Measurements from ENCODE around the gene GLYR1. TPM values are rescaled to one million over a fixed set of nuclear protein-coding genes. Genes with fewer than 3 reads are reported as not detected.

GLYR1 gene
- total RNA-seq, 2 donors from 2014 or later, result 99.3 to 108 TPM

DNA sequence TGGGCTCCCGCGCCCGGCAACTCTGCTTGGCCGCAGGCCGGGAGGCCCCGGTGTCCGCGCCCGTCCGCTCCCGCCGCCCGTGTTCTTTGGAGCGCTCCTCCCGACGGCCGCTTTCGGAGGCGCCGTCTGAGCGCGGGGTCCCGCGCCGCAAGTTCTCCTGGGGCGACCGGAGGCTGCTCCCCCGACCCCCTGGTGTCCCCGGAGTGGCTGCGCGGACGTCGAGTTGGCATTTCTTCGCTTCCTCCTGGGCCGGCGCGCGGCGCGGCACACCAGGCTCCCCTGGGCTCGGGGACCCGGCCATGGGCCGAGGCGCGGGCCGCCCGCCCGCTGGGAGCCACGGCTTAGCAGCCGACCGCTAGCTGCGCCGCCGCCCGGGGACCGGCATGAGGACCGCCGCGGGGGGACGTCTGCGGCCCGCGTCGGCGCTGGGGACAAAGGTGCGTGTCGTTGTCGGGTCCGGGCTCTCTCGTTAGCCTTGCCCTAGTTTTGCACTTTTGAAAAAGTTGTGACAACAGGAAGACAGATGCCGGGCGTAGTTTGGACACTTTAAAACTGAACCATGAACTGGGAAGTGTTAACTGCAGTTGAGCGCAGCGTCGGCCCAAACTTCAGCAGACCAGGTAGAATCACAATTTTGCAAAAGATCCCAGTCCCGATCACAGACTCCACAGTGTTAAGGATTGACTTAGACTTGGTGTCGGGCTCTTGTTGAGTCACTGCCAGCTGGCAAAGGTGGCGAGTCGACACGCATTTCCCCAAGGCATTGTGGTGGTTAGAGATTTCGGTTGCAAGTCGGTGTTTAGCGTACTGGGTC, 893 bp upstream of the GLYR1 start:
- Mint-ChIP-seq H3K27ac (peak overlapping the region; percentile 91), H3K9me3 (no peaks in the 10 kb centered on the region), H3K27me3 (ENCODE audit: insufficient read depth) (no peaks in the 10 kb centered on the region), H3K4me1 (peaks cover 36% of the 10 kb centered on the region), H3K36me3 (ENCODE audit: low read depth) (peaks cover 25% of the 10 kb centered on the region), H3K4me3 (peak overlapping the region; percentile 76)
- Histone ChIP-seq H3K9ac (ENCODE audit: extremely low read depth, low read length, poor library complexity, severe bottlenecking) (peak overlapping the region; percentile 91), H3K27me3 (ENCODE audit: control insufficient read depth, insufficient read depth, low read length, poor library complexity, severe bottlenecking) (no peaks in the 10 kb centered on the region), H3K4me3 (ENCODE audit: low read length) (peak overlapping the region; percentile 89), H3K27ac (ENCODE audit: low read depth, low read length) (peak overlapping the region; percentile 74), H3K4me1 (ENCODE audit: control insufficient read depth, insufficient read depth, low read length) (peaks cover 4% of the 10 kb centered on the region), H3K36me3 (ENCODE audit: control insufficient read depth, insufficient read depth, low read length) (peaks cover 29% of the 10 kb centered on the region), H3K9me3 (ENCODE audit: control insufficient read depth, low read length) (no peaks in the 10 kb centered on the region)
- 0% methylated on average over 50 to 83 of the region's 83 CpGs for WGBS, 2 experiments (ENCODE audit: insufficient coverage in 1 of 2, insufficient read length in 1 of 2)
- peak; percentile 61 for DNase-seq
- no peak for TF ChIP-seq CTCF (conservative IDR thresholded peaks at IDR 0.05)

DNA sequence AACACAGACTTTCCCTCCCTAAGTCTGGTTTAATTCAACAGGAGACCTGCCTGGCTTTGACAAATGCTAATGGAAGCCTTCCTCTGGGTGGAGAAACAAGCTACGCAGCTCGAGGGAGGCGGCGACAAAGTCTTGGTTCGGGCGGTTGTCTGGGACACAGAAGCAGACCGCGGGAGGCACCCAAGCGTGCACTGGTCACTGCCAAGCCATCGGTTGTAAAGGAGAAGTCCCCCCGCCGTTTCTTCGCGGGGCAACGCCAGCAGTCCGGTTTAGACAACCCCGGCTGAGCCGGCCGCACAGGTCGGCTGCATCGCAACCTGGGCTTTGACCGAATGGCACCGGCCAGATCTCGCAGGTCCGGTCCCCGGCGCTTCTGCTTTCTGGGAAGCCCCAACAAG, 586 bp downstream of the GLYR1 start:
- peaks cover 34% of the 10 kb centered on the region for H3K36me3 Mint-ChIP-seq (ENCODE audit: low read depth)
- peak overlapping the region; percentile 98 for H3K4me3 ChIP-seq (ENCODE audit: low read length)
- TF ChIP-seq CTCF (conservative IDR thresholded peaks at IDR 0.05), result no peak
- H3K4me1 ChIP-seq (ENCODE audit: control insufficient read depth, insufficient read depth, low read length), result no peaks in the 10 kb centered on the region
- DNase-seq, result peak; percentile 76
- H3K4me1 Mint-ChIP-seq, result peaks cover 29% of the 10 kb centered on the region
- H3K36me3 ChIP-seq (ENCODE audit: control insufficient read depth, insufficient read depth, low read length), result peaks cover 40% of the 10 kb centered on the region
- H3K4me3 Mint-ChIP-seq, result peak overlapping the region; percentile 76
- no peaks in the 10 kb centered on the region for H3K9me3 Mint-ChIP-seq
- H3K27me3 Mint-ChIP-seq (ENCODE audit: insufficient read depth), result no peaks in the 10 kb centered on the region
- H3K9ac ChIP-seq (ENCODE audit: extremely low read depth, low read length, poor library complexity, severe bottlenecking), result peak overlapping the region; percentile 91
- no peaks in the 10 kb centered on the region for H3K27me3 ChIP-seq (ENCODE audit: control insufficient read depth, insufficient read depth, low read length, poor library complexity, severe bottlenecking)
- no peaks in the 10 kb centered on the region for H3K9me3 ChIP-seq (ENCODE audit: control insufficient read depth, low read length)
- peak overlapping the region; percentile 94 for H3K27ac Mint-ChIP-seq
- H3K27ac ChIP-seq (ENCODE audit: low read depth, low read length), result peak overlapping the region; percentile 87
- 0 to 2% methylated on average over 8 to 27 of the region's 27 CpGs for WGBS, 2 experiments (ENCODE audit: insufficient coverage in 1 of 2, insufficient read length in 1 of 2)

- no peak overlapping the region for H3K27ac ChIP-seq (ENCODE audit: low read depth, low read length)
- Mint-ChIP-seq H3K27me3 (ENCODE audit: insufficient read depth) (no peaks in the 10 kb centered on the region), H3K27ac (no peak overlapping the region), H3K9me3 (no peaks in the 10 kb centered on the region), H3K4me3 (no peak overlapping the region), H3K36me3 (ENCODE audit: low read depth) (peaks cover 77% of the 10 kb centered on the region), H3K4me1 (peaks cover 7% of the 10 kb centered on the region)
- H3K36me3 ChIP-seq (ENCODE audit: control insufficient read depth, insufficient read depth, low read length), result peaks cover 87% of the 10 kb centered on the region
- no peaks in the 10 kb centered on the region for H3K9me3 ChIP-seq (ENCODE audit: control insufficient read depth, low read length)
- no peak overlapping the region for H3K4me3 ChIP-seq (ENCODE audit: low read length)
- no peak overlapping the region for H3K9ac ChIP-seq (ENCODE audit: extremely low read depth, low read length, poor library complexity, severe bottlenecking)
- no peaks in the 10 kb centered on the region for H3K27me3 ChIP-seq (ENCODE audit: control insufficient read depth, insufficient read depth, low read length, poor library complexity, severe bottlenecking)
- WGBS, 2 experiments (ENCODE audit: insufficient coverage in 1 of 2, insufficient read length in 1 of 2), result 74 to 80% methylated on average over 5 of the region's 5 CpGs
- TF ChIP-seq CTCF (conservative IDR thresholded peaks at IDR 0.05), result no peak
- DNase-seq, result no peak
- no peaks in the 10 kb centered on the region for H3K4me1 ChIP-seq (ENCODE audit: control insufficient read depth, insufficient read depth, low read length)
Measured at GRCh38 chr16:4840984-4841383, 6.1 kb downstream of the GLYR1 start.

All from endodermal cell (in vitro differentiated cells).